ENCODE measurements around the gene CCDC14. TPM values are rescaled to one million over a fixed set of nuclear protein-coding genes. Genes with fewer than 3 reads are reported as not detected.

Gene CCDC14
- total RNA-seq, 1 experiment from 2014 or later: 62.5 TPM

- no peaks in the 10 kb centered on the region for H3K79me2 ChIP-seq (ENCODE audit: insufficient read depth, low read length)
These were observed 25.2 kb downstream of the CCDC14 start for GRCh38 chr3:123935830-123936229.

More at GRCh38 chr3:123935830-123936229, 25.2 kb downstream of the CCDC14 start:
- no peak overlapping the region for H3K4me3 Mint-ChIP-seq
- no peak overlapping the region for H4K8ac ChIP-seq (replicated peaks; ENCODE audit: insufficient read length, low read depth, low read length)
- H2BK20ac ChIP-seq (ENCODE audit: low read depth, low read length, poor library complexity, severe bottlenecking): no peak overlapping the region
- H3K4me1 ChIP-seq (ENCODE audit: insufficient read depth, low read length): no peaks in the 10 kb centered on the region
- no peak for DNase-seq
- no peaks in the 10 kb centered on the region for H4K20me1 ChIP-seq (ENCODE audit: control insufficient read depth, insufficient read depth, insufficient read length)
- no peak overlapping the region for H3K14ac ChIP-seq (ENCODE audit: insufficient read depth, low read length)
- H3K4ac ChIP-seq (ENCODE audit: low read depth, low read length): no peak overlapping the region
- H3K36me3 Mint-ChIP-seq (ENCODE audit: insufficient read depth in 1 of 3, low read depth in 3 of 3): peaks cover 4 to 56% (median 52%) of the 10 kb centered on the region in 3 experiments; a peak in 5 of 7 replicates
- H3K9me3 Mint-ChIP-seq: no peaks in the 10 kb centered on the region
- no peaks in the 10 kb centered on the region for H3K27me3 ChIP-seq (ENCODE audit: insufficient read depth, low read length)
- no peak overlapping the region for H3K4me2 ChIP-seq (ENCODE audit: insufficient read depth, insufficient read length, low read length)
- TF ChIP-seq CTCF (conservative IDR thresholded peaks at IDR 0.05): no peak
- H3K79me1 ChIP-seq (ENCODE audit: insufficient read depth, low read depth, low read length, poor library complexity, severe bottlenecking): no peaks in the 10 kb centered on the region
- no peak overlapping the region for H3K23ac ChIP-seq (ENCODE audit: insufficient read length, low read depth, low read length)
- no peaks in the 10 kb centered on the region for H3K4me1 Mint-ChIP-seq
- no peak overlapping the region for H2BK5ac ChIP-seq (ENCODE audit: insufficient read length, low read length)
- no peak overlapping the region for H4K5ac ChIP-seq (ENCODE audit: insufficient read length, low read depth, low read length)
- peak overlapping the region in 1 of 3 experiments; percentile 6; a peak in 1 of 7 replicates for H3K27ac Mint-ChIP-seq
- no peak overlapping the region for H2AK5ac ChIP-seq (ENCODE audit: insufficient read length, low read length)
- H3K27ac ChIP-seq (ENCODE audit: insufficient read length, low read depth, low read length): no peak overlapping the region
- H2BK12ac ChIP-seq (ENCODE audit: insufficient read length, low read depth, low read length): no peak overlapping the region
- no peak overlapping the region for H2BK15ac ChIP-seq (ENCODE audit: low read depth, low read length)
- no peak overlapping the region for H3T11ph ChIP-seq (ENCODE audit: low read length)
- H3K23me2 ChIP-seq (ENCODE audit: insufficient read length, low read depth, low read length, poor library complexity, severe bottlenecking): no peaks in the 10 kb centered on the region
- H2BK120ac ChIP-seq (ENCODE audit: low read depth, low read length, poor library complexity, severe bottlenecking): no peak overlapping the region
- no peak overlapping the region for H4K91ac ChIP-seq (ENCODE audit: insufficient read length, low read depth, low read length)
- H3K56ac ChIP-seq (ENCODE audit: insufficient read length, low read depth, low read length): no peak overlapping the region
- no peaks in the 10 kb centered on the region for H3K27me3 Mint-ChIP-seq (ENCODE audit: low read depth)
- no peak overlapping the region for H2AFZ ChIP-seq (ENCODE audit: low read length)
- no peak overlapping the region for H3K18ac ChIP-seq (ENCODE audit: insufficient read length, low read depth, low read length)
- no peaks in the 10 kb centered on the region for H3K9me3 ChIP-seq (ENCODE audit: control insufficient read depth, low read depth, low read length)
- H3K9ac ChIP-seq (ENCODE audit: extremely low read depth, insufficient read length, low read length): no peak overlapping the region

All from H9 (cell line).